Eye (tissue), 1 donor: ENCODE results near the gene COL13A1.

Source experiments
- DNase-seq: peaks from one replicate; pipeline ENCODE4 v3.0.0-alpha.2; 2015

COL13A1 gene

DNA sequence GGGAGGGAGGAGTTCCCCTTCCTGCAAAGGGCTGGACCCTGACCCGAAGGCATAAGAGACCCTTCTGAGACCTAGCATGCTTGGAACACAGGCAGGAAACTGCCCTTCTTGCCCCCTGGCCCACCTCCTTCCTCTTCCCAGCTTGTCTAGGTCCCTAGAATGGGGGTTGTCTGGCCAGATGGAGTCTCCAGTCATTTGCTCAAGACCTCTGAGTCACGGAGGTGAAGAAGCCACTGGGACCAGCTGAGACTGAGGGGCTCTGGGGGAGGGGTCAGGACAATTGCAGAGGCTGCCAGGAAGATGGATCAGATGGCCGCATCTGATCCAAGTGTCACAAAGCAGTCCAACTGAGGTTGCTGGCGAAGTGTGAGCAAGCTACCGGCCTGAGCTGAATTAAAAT is 46.2 kb downstream of the COL13A1 start:
- no peak for DNase-seq

DNA sequence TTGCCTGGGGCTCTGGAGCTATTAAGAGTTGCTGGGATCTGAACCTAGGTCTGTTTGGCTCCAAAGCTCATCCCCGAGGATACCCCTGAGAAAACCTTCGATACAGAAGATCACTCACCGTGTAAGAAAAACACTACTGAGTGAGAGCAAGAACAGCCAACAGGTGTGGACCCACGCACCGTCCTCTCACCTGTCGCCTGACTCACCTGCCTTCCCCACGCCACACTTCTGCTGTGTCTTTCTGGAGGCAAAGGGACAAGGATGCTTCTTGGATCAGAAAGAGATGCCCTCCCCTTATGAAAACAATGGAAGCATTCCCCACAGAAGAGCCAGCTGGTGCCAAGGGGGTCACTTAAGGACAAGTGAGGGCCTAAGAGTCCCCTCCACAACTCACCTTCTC is 46.7 kb downstream of the COL13A1 start:
- DNase-seq: no peak

DNA sequence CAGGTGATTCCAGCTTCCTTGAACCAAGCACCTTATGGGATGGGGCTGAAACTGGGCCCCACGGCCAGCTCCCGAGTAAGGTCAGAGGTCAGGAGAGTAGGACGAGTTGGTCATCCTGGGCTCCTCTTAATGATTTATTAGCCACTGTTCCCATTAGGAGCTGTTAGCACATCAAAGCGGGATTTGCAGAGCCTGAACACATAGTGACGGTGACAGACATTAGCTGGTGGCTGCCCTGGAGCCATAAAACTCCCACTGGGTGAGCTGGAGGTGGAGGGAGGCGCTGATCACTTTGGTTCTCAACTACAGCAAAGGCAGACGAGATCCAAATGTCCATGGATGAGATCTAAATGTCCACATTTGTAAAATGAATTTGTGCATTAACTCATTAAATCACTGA is 48.1 kb downstream of the COL13A1 start:
- DNase-seq: no peak

DNA sequence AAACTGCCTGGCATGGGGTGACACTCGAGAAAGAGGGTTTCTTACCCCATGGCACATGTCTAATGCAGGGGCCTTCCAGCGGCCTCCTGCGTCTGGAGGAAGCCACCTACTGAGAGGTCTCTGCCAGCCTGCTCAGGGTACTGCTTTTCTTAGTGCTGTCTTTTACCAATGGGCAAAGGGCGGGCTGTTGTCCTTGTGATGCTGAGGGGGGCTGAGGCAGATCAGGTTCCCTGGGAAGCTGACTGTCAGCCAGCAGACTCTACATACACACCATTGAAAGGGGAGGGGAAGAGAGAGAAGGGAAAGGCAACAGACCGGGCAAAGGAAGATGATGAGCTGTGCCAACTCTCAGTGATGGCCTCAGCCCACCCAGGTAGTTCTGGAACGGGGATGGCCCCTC is 48.7 kb downstream of the COL13A1 start:
- DNase-seq: no peak

DNA sequence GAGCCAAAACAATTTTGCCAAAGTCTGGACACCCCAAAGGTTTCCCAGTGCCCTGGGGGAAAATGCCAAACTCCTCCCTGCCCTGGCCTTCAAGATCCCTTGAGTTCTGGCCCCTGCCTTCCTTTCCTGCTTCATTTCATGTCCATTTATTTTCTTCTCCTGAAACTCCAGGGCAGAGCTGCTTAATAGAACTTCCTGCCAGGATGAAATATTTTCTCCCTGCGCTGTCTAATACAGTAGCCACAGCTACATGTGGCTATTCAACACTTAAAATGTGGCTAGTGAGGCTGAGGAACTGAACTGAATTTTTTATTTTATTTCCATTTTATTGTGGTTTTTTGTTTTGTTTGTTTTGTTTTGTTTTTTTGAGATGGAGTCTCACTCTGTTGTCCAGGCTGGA is 49.6 kb downstream of the COL13A1 start:
- no peak for DNase-seq

DNA sequence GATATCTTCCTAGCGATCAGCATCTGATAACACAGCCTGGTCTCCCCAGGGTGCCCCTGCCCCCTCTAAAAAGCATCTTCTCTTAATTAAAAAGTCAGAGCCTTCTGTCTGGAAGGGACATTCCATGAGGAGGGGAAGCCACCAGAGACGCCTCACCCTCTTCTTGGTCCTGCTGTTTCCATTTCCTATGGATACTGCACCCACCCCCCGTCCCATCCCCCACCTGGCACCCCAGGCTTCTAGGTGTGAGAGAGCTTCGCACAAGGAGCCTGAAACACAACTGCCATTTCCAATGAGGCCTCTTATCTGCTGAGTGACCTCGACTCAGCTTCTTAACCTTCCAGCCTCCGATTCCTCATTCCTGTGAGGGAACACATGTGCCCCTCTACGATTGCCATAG is 51.4 kb downstream of the COL13A1 start:
- no peak for DNase-seq

DNA sequence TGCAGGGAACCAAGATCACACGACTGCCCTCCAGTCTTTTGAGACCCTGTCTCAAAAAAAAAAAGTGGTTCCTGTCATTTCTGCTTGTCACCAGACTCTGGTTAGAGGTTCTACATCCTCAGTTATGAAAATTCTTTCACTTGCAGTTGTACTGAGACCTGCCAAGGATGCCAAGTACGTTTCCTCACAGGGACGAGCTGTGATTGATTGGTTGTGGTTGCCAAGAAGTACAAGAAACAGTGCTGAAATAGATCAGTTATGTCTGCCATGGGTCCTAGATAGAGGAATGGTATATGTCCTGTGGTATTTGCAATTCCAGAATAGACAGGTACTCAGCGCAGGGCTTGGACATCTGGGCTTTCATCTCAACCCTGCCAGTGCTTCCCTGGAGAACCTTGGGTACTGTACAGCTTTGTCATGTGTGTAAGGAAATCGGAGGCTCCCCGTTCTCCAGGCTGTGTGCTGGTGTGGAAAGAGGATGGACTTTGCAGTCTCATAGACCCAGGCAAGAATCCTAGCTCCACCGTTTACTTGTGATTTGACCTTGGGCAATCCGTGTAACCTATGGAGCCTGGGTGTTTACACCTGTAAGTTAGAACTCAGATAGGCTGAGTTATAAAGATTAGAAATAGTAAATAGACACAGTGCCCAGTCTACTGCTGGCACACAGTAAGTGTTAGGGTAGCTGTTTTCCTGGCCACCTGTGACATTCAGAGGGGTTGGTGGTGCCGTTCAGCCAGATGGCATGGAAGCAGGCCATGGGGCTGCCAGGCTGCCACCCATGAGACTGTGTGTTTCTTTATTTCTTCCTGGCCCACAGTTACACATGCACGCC is 53.0 kb downstream of the COL13A1 start:
- DNase-seq: no peak

DNA sequence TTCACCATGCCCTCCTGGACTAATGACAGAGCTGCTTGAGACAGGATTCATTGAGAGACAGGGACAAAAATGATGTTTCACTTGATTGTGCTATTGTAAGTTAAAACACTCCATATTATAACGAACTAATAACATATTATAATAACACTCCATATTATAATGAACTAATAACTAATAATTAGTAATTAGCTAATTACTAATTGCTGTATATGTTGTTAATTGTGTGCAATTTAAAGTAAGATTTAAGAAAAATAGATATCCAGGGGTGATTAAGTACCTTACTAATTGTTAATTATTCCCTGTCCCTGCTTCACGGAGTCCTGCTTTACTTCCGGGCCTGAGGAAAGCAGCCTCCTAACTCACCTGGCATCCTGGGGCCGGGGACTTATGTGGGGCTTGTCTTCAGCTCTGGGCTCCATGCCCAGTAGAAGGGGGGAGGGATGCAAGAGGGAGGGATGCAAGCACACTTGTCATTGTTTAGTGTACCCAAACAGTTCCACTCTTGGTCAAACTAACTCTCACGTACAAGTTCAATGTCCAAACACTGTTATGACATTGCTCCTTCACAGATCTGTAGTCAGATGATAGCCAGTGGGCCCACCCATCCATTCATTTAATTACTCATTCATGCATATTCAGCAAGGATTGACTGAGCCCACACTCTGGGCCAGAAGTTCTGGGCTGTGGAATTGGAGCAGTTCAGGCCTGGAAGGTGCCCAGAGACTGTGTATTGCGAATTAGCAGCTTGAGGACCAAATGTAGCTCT is 53.8 kb downstream of the COL13A1 start:
- no peak for DNase-seq

DNA sequence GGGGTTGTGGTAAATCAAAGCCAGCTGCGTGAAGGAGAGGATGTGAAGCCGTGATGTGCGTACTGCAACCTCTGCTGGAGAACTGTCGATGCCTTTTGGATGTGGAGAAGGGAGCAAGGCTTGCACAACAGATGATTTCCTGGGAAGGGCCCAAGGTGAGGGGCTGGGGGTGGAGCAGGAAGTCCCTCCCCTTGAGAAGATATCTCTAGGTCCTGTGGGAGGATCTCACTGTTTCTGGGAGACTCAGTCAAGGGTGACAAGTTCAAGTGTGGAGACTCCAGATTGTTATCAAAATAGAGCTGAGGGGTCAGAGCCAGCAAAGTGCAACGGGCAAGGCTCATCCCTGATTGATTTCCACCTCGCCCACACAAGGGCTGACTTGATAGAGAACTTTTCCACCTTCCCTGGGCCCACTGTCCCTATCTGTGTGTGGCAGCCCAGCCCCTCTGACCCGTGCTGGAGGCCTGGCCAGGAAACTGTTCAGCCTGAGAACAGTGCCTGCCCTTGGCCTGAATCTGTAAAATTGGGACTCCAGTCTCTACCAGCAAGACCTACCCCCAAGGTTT is 55.0 kb downstream of the COL13A1 start:
- no peak for DNase-seq

DNA sequence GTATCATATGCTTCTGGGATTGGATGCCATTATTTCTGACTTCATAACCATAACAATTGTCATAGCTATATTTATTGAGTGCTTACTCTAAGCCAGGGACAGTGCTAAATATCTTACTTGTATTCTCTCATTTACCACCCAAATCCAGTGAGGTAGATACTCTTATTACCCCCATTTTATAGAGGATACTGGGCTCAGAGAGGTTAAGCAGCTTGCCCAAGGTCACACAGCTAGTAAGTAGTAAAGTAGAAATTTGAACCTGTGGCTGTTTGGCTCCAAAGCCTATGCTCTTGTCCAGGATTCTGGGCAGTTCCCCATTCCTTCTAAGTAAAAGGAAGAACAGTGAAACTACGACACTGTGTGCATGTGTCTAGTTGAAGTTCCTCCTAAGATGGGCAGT is 56.5 kb downstream of the COL13A1 start:
- DNase-seq: no peak

DNA sequence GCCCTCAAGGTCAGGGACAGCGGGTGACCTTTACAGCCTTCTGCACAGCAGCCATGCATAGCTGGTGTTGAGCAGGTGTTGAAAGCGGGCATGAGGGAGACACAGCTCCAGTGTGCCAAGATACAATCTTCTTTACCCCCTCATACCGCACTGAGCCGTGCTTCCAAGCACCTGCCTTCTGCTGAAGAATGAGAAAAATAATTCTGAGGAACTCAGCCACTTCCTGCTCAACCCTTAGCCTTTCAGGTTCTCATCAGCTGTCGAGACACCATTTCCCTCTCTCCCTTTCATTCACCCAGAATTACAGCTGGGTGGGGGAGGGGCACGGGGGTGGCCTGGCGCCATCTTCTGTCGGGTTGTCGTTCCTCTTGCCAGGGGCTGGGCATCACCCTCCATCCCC is 58.6 kb downstream of the COL13A1 start:
- DNase-seq: no peak

DNA sequence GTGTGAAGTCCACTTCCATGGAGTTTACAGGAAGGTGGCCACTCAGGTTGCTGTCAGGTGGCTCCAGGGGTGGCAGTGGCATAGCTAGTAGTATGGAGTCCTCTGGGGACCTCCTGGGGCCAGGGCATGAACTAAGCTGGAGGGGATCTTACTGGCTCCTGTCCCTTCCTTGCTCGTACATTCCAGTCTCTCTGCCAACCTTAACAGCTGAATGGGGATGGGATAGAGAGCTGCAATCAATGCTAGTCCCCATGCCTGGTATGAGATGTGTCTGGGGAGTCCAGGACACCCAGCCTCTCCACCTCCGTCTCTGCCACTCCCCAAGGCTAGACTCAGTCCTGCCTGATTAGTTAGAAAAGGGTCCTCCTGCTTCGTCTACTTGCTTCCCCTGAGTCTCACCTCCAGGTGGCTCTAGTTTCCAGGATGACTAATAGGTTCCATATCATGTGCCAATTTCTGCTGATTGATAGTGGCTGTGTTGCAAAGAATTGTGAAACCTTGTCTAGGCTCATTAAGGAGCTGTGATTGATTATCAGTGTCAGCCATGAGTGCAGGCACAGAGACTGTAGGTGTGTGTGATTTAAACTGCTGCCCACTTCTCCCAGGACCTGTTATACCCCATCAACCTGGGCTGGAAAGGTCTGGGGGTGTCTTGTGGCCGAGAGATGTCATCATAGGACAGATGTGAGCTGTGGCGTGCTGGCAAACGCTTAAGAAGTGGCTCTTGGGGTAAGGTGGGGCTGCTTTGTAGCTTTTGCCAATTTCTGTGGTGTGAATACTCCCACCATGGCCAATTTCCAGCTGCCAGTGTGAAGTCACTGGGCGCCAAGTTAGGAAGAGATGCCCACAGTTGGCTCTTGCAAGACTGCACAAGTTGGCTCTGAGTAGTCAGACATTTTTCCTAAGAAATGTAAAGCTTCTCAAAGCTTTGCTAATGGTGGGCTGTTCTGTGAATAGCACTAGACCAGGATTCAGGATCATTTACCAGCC is 59.8 kb downstream of the COL13A1 start:
- peak; percentile 83 for DNase-seq

DNA sequence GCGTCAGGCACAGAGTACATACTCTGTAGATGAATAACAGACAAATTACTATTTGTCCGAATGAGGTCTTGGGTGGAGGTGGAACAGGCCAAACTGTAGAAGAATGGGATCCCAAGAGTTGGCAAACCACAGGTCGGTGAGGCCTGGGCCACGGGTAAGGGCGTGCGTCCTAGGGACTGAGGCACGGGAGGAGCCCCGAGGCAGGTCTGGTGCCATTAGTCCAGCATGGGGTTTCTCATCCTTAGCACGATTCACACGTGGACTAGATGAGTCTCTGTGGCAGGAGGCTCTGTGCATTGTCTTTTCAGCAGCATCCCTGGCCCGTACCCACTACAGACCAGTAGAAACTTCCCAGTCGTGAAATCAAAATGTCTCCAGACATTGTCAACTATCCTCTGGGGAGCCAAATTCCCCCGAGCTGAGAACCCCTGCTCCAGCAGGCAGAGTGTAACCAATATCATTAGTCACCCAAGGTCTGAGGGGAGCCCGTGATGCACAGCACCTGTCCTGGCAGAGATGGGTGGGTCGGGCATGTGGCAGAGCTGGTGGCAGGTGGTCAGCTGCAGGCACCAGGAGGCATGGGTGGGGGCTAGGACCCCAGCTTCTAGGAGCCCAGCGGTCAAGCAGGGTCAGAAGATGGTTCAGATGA is 61.3 kb downstream of the COL13A1 start:
- DNase-seq: no peak

DNA sequence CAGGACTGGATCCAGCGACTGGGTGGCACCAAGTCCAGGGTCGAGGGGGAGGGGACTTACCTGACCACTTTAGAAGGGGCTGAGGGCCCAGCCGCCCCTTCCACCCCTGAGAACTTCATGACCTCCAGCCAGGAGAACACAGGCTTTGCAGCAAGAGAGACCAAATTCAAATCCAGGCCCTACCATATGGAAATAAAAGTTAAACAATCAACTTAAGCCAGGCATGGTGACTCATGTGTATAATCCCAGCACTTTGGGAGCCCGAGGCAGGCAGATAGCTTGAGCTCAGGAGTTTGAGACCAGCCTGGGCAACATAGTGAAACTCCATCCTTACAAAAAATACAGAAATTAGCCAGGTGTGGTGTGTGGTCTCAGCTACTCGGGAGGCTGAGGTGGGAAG is 61.9 kb downstream of the COL13A1 start:
- no peak for DNase-seq

DNA sequence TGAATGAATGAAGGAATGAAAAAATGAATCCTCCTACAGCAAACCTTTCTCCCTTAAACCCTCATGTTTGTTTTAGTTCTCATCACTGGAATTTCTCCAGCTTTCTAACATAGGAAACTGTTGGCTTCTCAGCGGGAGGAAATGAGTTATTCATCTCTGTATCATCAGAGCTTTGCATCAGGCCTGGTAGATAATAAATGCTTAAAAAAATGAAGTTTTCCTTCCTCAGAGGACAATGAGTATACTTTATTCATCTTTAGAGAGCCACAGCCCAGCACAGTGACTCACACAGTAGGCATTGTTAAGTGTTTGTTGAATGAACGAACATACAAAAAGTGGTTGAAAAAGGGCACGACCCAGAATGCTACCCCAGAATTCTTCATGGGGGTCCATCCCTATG is 62.6 kb downstream of the COL13A1 start:
- DNase-seq: no peak

DNA sequence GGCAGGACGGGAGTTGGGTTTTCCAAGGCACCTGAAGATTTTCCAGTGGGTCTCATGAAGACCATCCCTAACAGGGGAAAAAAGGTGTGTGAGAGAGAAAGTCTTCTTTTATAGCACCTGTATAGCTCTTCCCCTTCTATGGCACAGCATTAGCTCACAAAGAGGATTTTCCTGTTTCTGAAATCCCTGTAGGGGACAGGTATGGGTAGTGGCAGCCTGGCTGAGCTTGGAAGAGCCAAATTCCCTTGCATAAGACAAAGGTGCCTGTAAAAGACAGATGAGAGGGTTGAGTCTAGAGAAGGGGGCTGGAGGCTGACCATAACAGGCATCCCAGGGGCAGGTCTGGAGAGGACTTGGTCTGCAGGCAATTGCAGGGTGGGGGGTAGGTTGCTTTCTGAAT is 63.7 kb downstream of the COL13A1 start:
- no peak for DNase-seq

DNA sequence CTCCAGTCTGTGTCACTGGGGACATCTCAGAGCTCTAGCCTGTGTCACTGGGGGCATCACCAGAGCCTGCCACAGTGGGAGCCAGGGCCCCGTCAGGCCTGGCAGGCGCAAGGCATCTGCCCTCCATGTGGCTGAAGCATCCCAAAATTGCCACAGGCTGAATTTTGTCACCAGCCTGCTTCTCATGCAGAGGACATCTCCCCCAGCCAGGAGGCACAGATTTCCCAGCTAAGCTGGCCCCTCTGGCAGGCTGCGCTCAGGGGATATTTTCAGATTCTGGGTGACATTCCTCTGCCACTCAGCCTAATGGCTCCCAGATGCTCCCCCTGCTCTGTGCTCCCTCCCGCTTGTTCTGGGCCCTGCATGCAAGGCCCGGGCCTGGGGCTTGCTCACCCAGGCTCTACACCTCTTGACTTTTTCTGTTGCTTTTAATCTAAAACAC is 64.6 kb downstream of the COL13A1 start:
- no peak for DNase-seq

DNA sequence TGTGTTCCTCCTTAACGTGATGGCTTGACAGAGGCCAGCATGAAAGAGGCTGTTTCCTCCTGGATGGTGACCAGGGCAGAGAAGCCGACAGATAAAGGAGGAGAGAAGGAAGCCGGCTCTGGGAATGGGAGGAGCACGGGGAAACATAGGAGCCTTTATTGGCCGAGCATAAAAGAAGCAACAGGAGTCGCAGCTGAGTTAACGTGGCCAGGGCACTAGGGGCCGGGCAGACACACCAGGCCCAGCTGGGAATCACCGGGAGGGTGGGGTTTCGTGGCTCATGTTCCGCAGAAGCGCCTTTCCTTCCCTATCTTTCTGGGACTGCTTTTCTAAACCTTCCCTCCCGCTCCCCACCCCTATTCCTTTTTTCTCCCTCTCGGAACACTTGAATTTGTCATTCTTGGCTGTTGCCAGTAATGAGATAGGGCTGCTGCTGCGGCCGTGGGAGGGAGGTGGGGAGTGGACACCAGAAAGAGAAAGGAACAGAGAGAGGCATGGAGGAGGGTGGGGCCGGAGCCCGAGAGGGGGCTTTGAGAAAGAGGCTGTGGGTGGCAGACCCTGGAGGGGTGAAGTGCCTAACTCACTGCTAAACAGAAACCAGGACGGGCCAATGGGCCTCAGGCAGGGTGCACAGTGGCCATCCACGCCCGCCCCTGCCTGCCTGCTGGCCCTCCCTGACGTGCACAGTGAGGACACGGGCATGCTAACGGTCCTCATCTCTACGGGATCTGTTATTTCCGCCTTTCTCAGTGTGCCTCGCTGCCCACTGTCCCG is 65.2 kb downstream of the COL13A1 start:
- peak; percentile 87 for DNase-seq

DNA sequence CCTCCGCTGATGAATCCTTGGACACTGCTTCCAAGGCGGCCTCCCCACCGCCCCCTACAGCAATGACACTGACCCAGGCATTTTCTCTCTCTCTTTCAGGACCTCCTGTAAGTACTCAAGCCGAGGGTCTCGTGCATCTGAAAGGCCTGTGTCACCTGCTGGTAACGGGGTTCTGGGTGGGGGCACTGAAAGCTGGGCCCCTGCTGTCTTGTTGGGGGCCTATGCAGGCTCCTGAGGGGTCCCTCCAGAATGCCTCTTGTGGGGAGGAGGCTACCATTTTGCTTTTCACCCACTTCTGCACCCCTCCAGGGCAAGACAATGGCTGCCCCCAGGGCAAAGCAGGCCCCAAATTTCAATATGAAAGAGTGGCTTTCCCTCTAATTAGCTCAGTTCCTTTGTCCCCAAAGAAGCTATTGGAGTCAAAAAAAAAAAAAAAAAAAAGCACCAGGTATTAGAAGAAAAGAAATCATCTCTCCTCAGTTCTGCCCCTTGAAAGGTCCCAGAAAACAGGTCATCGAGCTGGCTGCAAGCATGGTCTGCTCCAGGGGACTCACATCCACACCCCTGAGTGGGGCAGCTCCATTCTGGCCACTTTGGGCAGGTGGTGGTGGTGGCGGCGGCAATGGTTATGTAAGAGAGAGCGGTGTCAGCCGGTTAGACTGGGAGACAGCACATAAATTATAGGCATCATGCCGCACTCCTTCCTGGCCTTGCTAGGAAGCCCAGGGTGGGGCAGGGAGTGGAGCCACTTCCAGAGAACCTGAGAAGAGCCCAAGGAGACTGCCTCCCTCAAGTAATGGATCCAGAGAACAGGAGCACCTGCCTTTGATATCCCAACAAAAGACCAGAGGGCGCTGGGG is 66.2 kb downstream of the COL13A1 start:
- DNase-seq: no peak

DNA sequence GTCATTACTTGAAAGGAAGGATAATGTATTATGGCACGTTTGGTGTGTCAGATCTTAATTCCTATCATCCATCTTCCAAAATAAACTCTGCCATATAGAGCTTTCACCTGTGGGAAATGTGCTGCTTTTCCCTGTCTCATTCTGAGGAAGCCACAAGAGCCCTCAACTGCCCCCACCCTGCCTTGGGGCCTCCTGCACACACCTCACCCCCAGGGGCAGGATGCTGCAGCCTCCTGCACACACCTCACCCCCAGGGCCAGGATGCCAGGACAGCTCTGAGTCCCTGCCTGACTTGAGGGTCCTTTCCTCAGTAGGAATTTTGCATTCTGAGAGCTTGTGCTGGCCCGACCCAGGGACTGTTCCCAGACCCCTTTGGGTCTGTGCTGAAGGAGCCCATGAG is 67.1 kb downstream of the COL13A1 start:
- no peak for DNase-seq
